ENCODE measurements around the gene DDR1.

DDR1 gene

DNA sequence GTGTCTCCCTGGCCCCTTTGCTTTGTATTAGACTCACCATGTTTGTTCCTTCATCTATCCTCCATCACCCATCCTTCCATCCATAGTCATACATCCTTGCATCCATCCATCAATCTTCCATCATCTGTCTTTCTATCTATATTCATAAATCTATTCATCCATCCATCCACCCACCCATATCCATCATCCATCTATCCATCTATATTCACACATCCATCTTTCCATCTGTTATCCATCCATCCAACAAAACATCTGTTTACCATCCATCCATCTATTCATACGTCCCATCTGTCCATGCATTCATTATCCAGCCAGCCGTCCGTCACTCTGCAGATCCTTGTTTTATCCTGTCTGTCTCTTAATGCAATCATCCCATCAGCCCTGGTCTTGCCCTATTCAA, 10.6 kb downstream of the DDR1 start:
- DNase-seq (ENCODE audit: low read depth): no peak
- no peak overlapping the region for H3K4me3 ChIP-seq (ENCODE audit: control insufficient read depth, low read depth, low read length)

DNA sequence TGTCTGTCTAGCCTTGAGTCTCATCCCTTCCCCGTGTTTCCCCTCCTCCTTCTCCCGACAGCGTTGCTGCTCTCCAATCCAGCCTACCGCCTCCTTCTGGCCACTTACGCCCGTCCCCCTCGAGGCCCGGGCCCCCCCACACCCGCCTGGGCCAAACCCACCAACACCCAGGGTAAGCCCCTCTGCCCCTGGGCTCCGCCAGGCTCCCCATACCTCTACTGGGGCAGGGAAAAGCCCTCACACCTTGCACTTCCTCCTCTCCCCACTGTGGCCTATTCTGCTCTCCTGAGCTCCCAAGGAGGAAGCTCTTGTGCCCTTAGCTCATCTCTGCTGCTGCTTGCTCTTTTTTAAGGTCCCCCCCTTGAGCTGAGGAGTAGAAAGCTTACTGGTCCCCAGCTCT, 11.0 kb downstream of the DDR1 start:
- DNase-seq (ENCODE audit: low read depth): no peak
- H3K4me3 ChIP-seq (ENCODE audit: control insufficient read depth, low read depth, low read length): no peak overlapping the region
- TF ChIP-seq, protein P1, sequence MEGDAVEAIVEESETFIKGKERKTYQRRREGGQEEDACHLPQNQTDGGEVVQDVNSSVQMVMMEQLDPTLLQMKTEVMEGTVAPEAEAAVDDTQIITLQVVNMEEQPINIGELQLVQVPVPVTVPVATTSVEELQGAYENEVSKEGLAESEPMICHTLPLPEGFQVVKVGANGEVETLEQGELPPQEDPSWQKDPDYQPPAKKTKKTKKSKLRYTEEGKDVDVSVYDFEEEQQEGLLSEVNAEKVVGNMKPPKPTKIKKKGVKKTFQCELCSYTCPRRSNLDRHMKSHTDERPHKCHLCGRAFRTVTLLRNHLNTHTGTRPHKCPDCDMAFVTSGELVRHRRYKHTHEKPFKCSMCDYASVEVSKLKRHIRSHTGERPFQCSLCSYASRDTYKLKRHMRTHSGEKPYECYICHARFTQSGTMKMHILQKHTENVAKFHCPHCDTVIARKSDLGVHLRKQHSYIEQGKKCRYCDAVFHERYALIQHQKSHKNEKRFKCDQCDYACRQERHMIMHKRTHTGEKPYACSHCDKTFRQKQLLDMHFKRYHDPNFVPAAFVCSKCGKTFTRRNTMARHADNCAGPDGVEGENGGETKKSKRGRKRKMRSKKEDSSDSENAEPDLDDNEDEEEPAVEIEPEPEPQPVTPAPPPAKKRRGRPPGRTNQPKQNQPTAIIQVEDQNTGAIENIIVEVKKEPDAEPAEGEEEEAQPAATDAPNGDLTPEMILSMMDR (conservative IDR thresholded peaks at IDR 0.05; ENCODE audit: control insufficient read depth, insufficient read depth, low read depth, low read length): no peak

More for the DNA sequence above, 10.6 kb downstream of the DDR1 start:
- TF ChIP-seq, protein P1 (conservative IDR thresholded peaks at IDR 0.05; ENCODE audit: control insufficient read depth, insufficient read depth, low read depth, low read length): no peak

DNA sequence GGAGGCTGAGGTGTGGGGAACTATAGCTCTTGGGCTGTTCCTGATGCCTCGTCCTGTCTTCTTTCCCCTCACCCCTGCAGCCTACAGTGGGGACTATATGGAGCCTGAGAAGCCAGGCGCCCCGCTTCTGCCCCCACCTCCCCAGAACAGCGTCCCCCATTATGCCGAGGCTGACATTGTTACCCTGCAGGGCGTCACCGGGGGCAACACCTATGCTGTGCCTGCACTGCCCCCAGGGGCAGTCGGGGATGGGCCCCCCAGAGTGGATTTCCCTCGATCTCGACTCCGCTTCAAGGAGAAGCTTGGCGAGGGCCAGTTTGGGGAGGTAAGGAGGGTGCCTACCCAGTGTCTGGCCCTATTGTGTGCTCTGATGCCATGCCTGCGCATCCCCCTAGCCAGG, 12.2 kb downstream of the DDR1 start:
- TF ChIP-seq, protein P1 (conservative IDR thresholded peaks at IDR 0.05; ENCODE audit: control insufficient read depth, insufficient read depth, low read depth, low read length): no peak
- DNase-seq (ENCODE audit: low read depth): no peak
- H3K4me3 ChIP-seq (ENCODE audit: control insufficient read depth, low read depth, low read length): no peak overlapping the region

DNA sequence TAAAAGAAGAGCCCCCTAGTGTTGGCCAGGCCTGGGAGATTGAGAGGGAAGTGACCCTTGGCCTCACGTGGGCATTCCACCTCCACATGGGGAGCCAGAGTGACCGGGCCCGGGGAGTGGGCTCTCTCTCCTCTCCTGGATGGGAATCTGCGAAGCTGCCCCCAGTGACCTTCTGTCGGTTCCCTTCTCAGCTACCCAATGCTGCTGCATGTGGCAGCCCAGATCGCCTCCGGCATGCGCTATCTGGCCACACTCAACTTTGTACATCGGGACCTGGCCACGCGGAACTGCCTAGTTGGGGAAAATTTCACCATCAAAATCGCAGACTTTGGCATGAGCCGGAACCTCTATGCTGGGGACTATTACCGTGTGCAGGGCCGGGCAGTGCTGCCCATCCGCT, 13.6 kb downstream of the DDR1 start:
- H3K4me3 ChIP-seq (ENCODE audit: control insufficient read depth, low read depth, low read length): no peak overlapping the region
- TF ChIP-seq, protein P1 (conservative IDR thresholded peaks at IDR 0.05; ENCODE audit: control insufficient read depth, insufficient read depth, low read depth, low read length): no peak
- DNase-seq (ENCODE audit: low read depth): no peak

DNA sequence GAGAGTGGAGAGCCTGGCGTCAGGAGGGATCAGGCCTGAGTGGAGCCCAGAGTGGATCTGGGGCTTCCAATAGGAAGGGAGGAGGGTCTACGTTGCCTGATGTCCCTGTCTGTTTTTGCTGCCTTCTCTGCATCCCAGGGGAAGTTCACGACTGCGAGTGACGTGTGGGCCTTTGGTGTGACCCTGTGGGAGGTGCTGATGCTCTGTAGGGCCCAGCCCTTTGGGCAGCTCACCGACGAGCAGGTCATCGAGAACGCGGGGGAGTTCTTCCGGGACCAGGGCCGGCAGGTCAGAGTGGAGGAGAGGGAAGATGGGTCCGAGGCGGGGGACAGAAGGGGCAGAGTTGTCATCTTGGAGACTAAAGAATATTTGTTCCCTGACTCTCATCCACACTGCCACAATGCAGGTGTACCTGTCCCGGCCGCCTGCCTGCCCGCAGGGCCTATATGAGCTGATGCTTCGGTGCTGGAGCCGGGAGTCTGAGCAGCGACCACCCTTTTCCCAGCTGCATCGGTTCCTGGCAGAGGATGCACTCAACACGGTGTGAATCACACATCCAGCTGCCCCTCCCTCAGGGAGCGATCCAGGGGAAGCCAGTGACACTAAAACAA, 14.5 kb downstream of the DDR1 start:
- TF ChIP-seq, protein P1 (conservative IDR thresholded peaks at IDR 0.05; ENCODE audit: control insufficient read depth, insufficient read depth, low read depth, low read length): no peak
- no peak overlapping the region for H3K4me3 ChIP-seq (ENCODE audit: control insufficient read depth, low read depth, low read length)
- no peak for DNase-seq (ENCODE audit: low read depth)

DNA sequence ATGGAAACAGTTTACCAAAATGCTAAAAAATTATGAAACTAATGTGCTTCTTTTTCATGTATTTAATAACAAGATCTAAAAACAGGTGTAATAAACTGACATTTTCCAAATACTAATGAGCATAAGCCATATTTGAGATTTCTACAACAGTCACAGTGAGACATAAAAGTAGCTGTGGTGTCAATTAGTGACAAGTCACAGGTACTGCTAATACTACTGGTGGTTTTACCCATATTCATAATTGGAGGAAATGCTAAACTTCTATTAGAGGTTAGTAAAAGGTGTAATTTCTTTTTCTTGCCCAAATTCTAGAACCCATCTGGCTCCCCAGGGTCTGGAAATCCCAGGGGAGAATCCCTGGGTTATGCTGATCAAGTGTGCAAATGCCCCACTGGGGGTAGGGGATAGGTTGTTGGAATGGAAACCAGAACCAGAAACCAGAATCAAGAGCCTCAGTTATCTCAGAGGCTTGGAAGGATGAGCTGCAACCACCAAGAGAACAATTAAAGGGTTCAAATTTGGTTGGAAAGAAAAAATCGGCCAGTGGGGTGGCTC, 16.6 kb downstream of the DDR1 start:
- TF ChIP-seq, protein P1 (conservative IDR thresholded peaks at IDR 0.05; ENCODE audit: control insufficient read depth, insufficient read depth, low read depth, low read length): no peak
- DNase-seq (ENCODE audit: low read depth): no peak
- no peak overlapping the region for H3K4me3 ChIP-seq (ENCODE audit: control insufficient read depth, low read depth, low read length)
